COLO829 (cell line): ENCODE results near the gene PRKAR1A.
A peak's percentile ranks its signal among the peaks of the same experiment; 100 is the strongest.
"Not testable (repeated sequence)": the region's sequence is repeated elsewhere in the genome, so short reads cannot be mapped to it uniquely, and the experiment has no call there.

Experiments
- DNase-seq: peaks from one replicate; pipeline ENCODE4 v3.0.0; 2012; ENCODE audit warnings: low spot score

The PRKAR1A gene

GRCh38 chr17:68512247-68512959 lies at the start of gene PRKAR1A:
PRKAR1A (plus strand) TSS chr17:68512430; CDS start chr17:68515400, 2,970 bp downstream.
- peak; percentile 85 for DNase-seq

GRCh38 chr17:68463211-68464019 lies 48.8 kb upstream of the PRKAR1A start:
- no peak for DNase-seq

- DNase-seq = no peak
Measured at GRCh38 chr17:68468334-68468733, 43.9 kb upstream of the PRKAR1A start.

- DNase-seq = no peak
Measured at GRCh38 chr17:68468788-68469187, 43.4 kb upstream of the PRKAR1A start.

GRCh38 chr17:68470961-68471360 lies 41.3 kb upstream of the PRKAR1A start:
- DNase-seq = no peak

GRCh38 chr17:68480885-68481284 lies 31.3 kb upstream of the PRKAR1A start:
- DNase-seq = no peak

GRCh38 chr17:68482576-68483041 lies 29.6 kb upstream of the PRKAR1A start:
- no peak for DNase-seq

GRCh38 chr17:68484458-68484857 lies 27.8 kb upstream of the PRKAR1A start:
- no peak for DNase-seq

- no peak for DNase-seq
Measured at GRCh38 chr17:68489919-68490318, 22.3 kb upstream of the PRKAR1A start.

GRCh38 chr17:68491381-68492231 lies 20.6 kb upstream of the PRKAR1A start:
- no peak for DNase-seq

- DNase-seq = not testable (repeated sequence)
Measured at GRCh38 chr17:68492394-68493054, 19.7 kb upstream of the PRKAR1A start.

GRCh38 chr17:68495081-68495480 lies 17.1 kb upstream of the PRKAR1A start:
- DNase-seq = no peak

- no peak for DNase-seq
Measured at GRCh38 chr17:68497885-68498319, 14.3 kb upstream of the PRKAR1A start.

GRCh38 chr17:68498479-68499326 lies 13.5 kb upstream of the PRKAR1A start:
- no peak for DNase-seq

- no peak for DNase-seq
Measured at GRCh38 chr17:68499587-68499986, 12.6 kb upstream of the PRKAR1A start.

- DNase-seq = no peak
Measured at GRCh38 chr17:68501074-68501473, 11.2 kb upstream of the PRKAR1A start.

- DNase-seq = no peak
Measured at GRCh38 chr17:68505951-68506350, 6.3 kb upstream of the PRKAR1A start.

GRCh38 chr17:68507576-68507975 lies 4.7 kb upstream of the PRKAR1A start:
- peak; percentile 47 for DNase-seq

GRCh38 chr17:68509141-68510057 lies 2.8 kb upstream of the PRKAR1A start:
- no peak for DNase-seq

GRCh38 chr17:68511254-68511670 lies 968 bp upstream of the PRKAR1A start:
- DNase-seq = no peak
